Endodermal cell (in vitro differentiated cells): ENCODE results near the gene ITGA6. TPM values are rescaled to one million over a fixed set of nuclear protein-coding genes. Genes with fewer than 3 reads are reported as not detected.
A peak's percentile ranks its signal among the peaks of the same experiment; 100 is the strongest.

Source experiments
- DNase-seq: peaks from one replicate; pipeline ENCODE4 v3.0.0-alpha.2; 2017
- H3K27ac ChIP-seq: 2 replicates; pipeline ENCODE4 v1.5.1; 2013; ENCODE audit warnings: mild to moderate bottlenecking, low read depth, low read length, moderate library complexity
- H3K27me3 ChIP-seq: 2 replicates; pipeline ENCODE4 v1.6.1; 2013; ENCODE audit warnings: mild to moderate bottlenecking, low read length, moderate library complexity; ENCODE audit not compliant: insufficient read depth, control insufficient read depth, poor library complexity, severe bottlenecking
- H3K36me3 ChIP-seq: 2 replicates; pipeline ENCODE4 v1.7.0; 2013; ENCODE audit warnings: mild to moderate bottlenecking, low read length, moderate library complexity; ENCODE audit not compliant: control insufficient read depth, insufficient read depth
- H3K4me1 ChIP-seq: one replicate; pipeline ENCODE4 v1.7.0; 2013; ENCODE audit warnings: low read length; ENCODE audit not compliant: control insufficient read depth, insufficient read depth
- H3K4me3 ChIP-seq: 2 replicates; pipeline ENCODE4 v1.5.1; 2013; ENCODE audit warnings: mild to moderate bottlenecking, low read length, moderate library complexity
- H3K9ac ChIP-seq: 2 replicates; pipeline ENCODE4 v1.6.1; 2013; ENCODE audit warnings: mild to moderate bottlenecking, low read length, moderate library complexity; ENCODE audit not compliant: poor library complexity, severe bottlenecking; ENCODE audit errors: extremely low read depth
- H3K9me3 ChIP-seq: 2 replicates; pipeline ENCODE4 v1.6.1; 2013; ENCODE audit warnings: mild to moderate bottlenecking, low read length, moderate library complexity; ENCODE audit not compliant: control insufficient read depth
- H3K27ac Mint-ChIP-seq: 2 replicates; pipeline ENCODE4 v1.8.0; 2020; ENCODE audit warnings: mixed read lengths
- H3K27me3 Mint-ChIP-seq: 2 replicates; pipeline ENCODE4 v1.8.0; 2021; ENCODE audit warnings: mild to moderate bottlenecking, mixed read lengths; ENCODE audit not compliant: insufficient read depth
- H3K36me3 Mint-ChIP-seq: 2 replicates; pipeline ENCODE4 v1.8.0; 2020; ENCODE audit warnings: low read depth, mixed read lengths
- H3K4me1 Mint-ChIP-seq: 2 replicates; pipeline ENCODE4 v1.8.0; 2020; ENCODE audit warnings: mixed read lengths
- H3K4me3 Mint-ChIP-seq: 2 replicates; pipeline ENCODE4 v1.8.0; 2020; ENCODE audit warnings: mild to moderate bottlenecking, moderate library complexity, mixed read lengths
- H3K9me3 Mint-ChIP-seq: 2 replicates; pipeline ENCODE4 v1.8.0; 2020; ENCODE audit warnings: mild to moderate bottlenecking, mixed read lengths
- CTCF ChIP-seq: fragments of 200-600 bp; sonication (generic); conservative IDR thresholded peaks from 2 replicates; pipeline ENCODE4 v1.5.0; 2021; ENCODE audit warnings: antibody characterized with exemption, mild to moderate bottlenecking
- WGBS, 2 experiments: methylation state at CpG; one replicate each; pipeline versions ENCODE4 v1.1.5 to v1.1.7; 2013; ENCODE audit warnings: missing lambda C conversion rate in 2 of 2, mixed read lengths in 1 of 2; ENCODE audit not compliant: insufficient coverage in 1 of 2, insufficient read length in 1 of 2; 5-methylcytosine and 5-hydroxymethylcytosine counted together
- total RNA-seq, 2 donors: library from RNA; stranded (reverse); fragmentation: NEBNext Ultra II Directional in 1 of 2; extraction: Animal tissue kit (Norgen Biotek cat#: 25700) in 1 of 2; gene quantifications; 2 replicates in 1 of 2; 3 replicates in 1 of 2; pipeline ENCODE4 v1.2.1, GENCODE V29; 2021

ITGA6 gene
- total RNA-seq, 2 donors from 2014 or later, result 35.8 to 45.7 TPM

- Histone ChIP-seq H3K9ac (no peak overlapping the region), H3K4me3 (peak overlapping the region; percentile 60), H3K27ac (no peak overlapping the region), H3K4me1 (no peaks in the 10 kb centered on the region), H3K9me3 (peaks cover 88% of the 10 kb centered on the region), H3K36me3 (peaks cover 4% of the 10 kb centered on the region), H3K27me3 (no peaks in the 10 kb centered on the region)
- Mint-ChIP-seq H3K36me3 (peaks cover 40% of the 10 kb centered on the region), H3K4me1 (no peaks in the 10 kb centered on the region), H3K9me3 (peaks cover 83% of the 10 kb centered on the region), H3K27me3 (no peaks in the 10 kb centered on the region), H3K27ac (no peak overlapping the region), H3K4me3 (no peak overlapping the region)
- 84 to 93% methylated on average over 8 to 15 of the region's 15 CpGs for WGBS, 2 experiments
- TF ChIP-seq CTCF, result no peak
- DNase-seq, result no peak
Measured at GRCh38 chr2:172513935-172514586, 86.7 kb downstream of the ITGA6 start.

- Histone ChIP-seq H3K27ac (no peak overlapping the region), H3K36me3 (no peaks in the 10 kb centered on the region), H3K4me1 (no peaks in the 10 kb centered on the region), H3K27me3 (no peaks in the 10 kb centered on the region), H3K9ac (no peak overlapping the region), H3K9me3 (peaks cover 96% of the 10 kb centered on the region), H3K4me3 (no peak overlapping the region)
- 89 to 100% methylated on average over 1 of the region's 1 CpG for WGBS, 2 experiments
- Mint-ChIP-seq H3K4me3 (no peak overlapping the region), H3K4me1 (no peaks in the 10 kb centered on the region), H3K27ac (no peak overlapping the region), H3K36me3 (peaks cover 34% of the 10 kb centered on the region), H3K9me3 (peaks cover 94% of the 10 kb centered on the region), H3K27me3 (no peaks in the 10 kb centered on the region)
- TF ChIP-seq CTCF, result no peak
- DNase-seq, result no peak
Measured at GRCh38 chr2:172516299-172516698, 88.9 kb downstream of the ITGA6 start.

GRCh38 chr2:172518995-172519394 is 91.6 kb downstream of the ITGA6 start:
- Mint-ChIP-seq H3K4me3 (no peak overlapping the region), H3K36me3 (peaks cover 12% of the 10 kb centered on the region), H3K27ac (no peak overlapping the region), H3K4me1 (no peaks in the 10 kb centered on the region), H3K9me3 (peaks cover 95% of the 10 kb centered on the region), H3K27me3 (no peaks in the 10 kb centered on the region)
- Histone ChIP-seq H3K9me3 (peaks cover 86% of the 10 kb centered on the region), H3K27ac (no peak overlapping the region), H3K4me3 (peak overlapping the region; percentile 70), H3K9ac (no peak overlapping the region), H3K27me3 (no peaks in the 10 kb centered on the region), H3K36me3 (no peaks in the 10 kb centered on the region), H3K4me1 (no peaks in the 10 kb centered on the region)
- no peak for TF ChIP-seq CTCF
- DNase-seq, result no peak
